ENCODE results near the gene CHRM5. TPM values are rescaled to one million over a fixed set of nuclear protein-coding genes. Genes with fewer than 3 reads are reported as not detected.

CHRM5 gene
- total RNA-seq, 2 donors from 2014 or later, result not detected

- Histone ChIP-seq H3K27me3 (no peaks in the 10 kb centered on the region), H3K9me3 (no peaks in the 10 kb centered on the region), H3K4me1 (no peaks in the 10 kb centered on the region), H3K36me3 (replicated peaks in 1 of 2; ENCODE audit: insufficient read depth in 1 of 2, low read depth in 2 of 2) (no peaks in the 10 kb centered on the region), H3K4me3 (no peak overlapping the region), H3K27ac (no peak overlapping the region)
- DNase-seq (no peak), ATAC-seq (no peak)
- 93 to 96% methylated on average over 1 of the region's 1 CpG for WGBS, 2 donors
- TF ChIP-seq POLR2A (IDR thresholded peaks at IDR 0.05) (no peak), CTCF (IDR thresholded peaks at IDR 0.05) (no peak)
- intact Hi-C loops (cut with DNase I), result no loop called here
Measured at GRCh38 chr15:33982516-33982915, 14.2 kb downstream of the CHRM5 start.

GRCh38 chr15:33985287-33985686 is 17.0 kb downstream of the CHRM5 start:
- H3K9me3 ChIP-seq, result no peaks in the 10 kb centered on the region
- H3K27me3 ChIP-seq, result no peaks in the 10 kb centered on the region
- no peak for ATAC-seq
- intact Hi-C loops (cut with DNase I), result no loop called here
- no peaks in the 10 kb centered on the region for H3K36me3 ChIP-seq (replicated peaks in 1 of 2; ENCODE audit: insufficient read depth in 1 of 2, low read depth in 2 of 2)
- no peak overlapping the region for H3K27ac ChIP-seq
- no peak overlapping the region for H3K4me3 ChIP-seq
- no peak for DNase-seq
- TF ChIP-seq CTCF (IDR thresholded peaks at IDR 0.05) (no peak), POLR2A (IDR thresholded peaks at IDR 0.05) (no peak)
- H3K4me1 ChIP-seq, result no peaks in the 10 kb centered on the region
- 81 to 100% methylated on average over 1 of the region's 1 CpG for WGBS, 2 donors

- Histone ChIP-seq H3K4me1 (no peaks in the 10 kb centered on the region), H3K9me3 (no peaks in the 10 kb centered on the region), H3K4me3 (no peak overlapping the region), H3K27ac (no peak overlapping the region), H3K27me3 (no peaks in the 10 kb centered on the region), H3K36me3 (replicated peaks in 1 of 2; ENCODE audit: insufficient read depth in 1 of 2, low read depth in 2 of 2) (no peaks in the 10 kb centered on the region)
- intact Hi-C loops (cut with DNase I), result no loop called here
- WGBS, 2 donors, result 67% methylated on average over 3 of the region's 3 CpGs
- ATAC-seq (no peak), DNase-seq (no peak)
- TF ChIP-seq CTCF (IDR thresholded peaks at IDR 0.05) (no peak), POLR2A (IDR thresholded peaks at IDR 0.05) (no peak)
Measured at GRCh38 chr15:33985751-33986150, 17.5 kb downstream of the CHRM5 start.

GRCh38 chr15:33987444-33987843 is 19.1 kb downstream of the CHRM5 start:
- ATAC-seq (no peak), DNase-seq (no peak)
- no peaks in the 10 kb centered on the region for H3K27me3 ChIP-seq
- no peaks in the 10 kb centered on the region for H3K36me3 ChIP-seq (replicated peaks in 1 of 2; ENCODE audit: insufficient read depth in 1 of 2, low read depth in 2 of 2)
- intact Hi-C loops (cut with DNase I), result no loop called here
- no peaks in the 10 kb centered on the region for H3K9me3 ChIP-seq
- 95 to 97% methylated on average over 3 of the region's 3 CpGs for WGBS, 2 donors
- H3K4me1 ChIP-seq, result no peaks in the 10 kb centered on the region
- no peak overlapping the region for H3K27ac ChIP-seq
- TF ChIP-seq CTCF (IDR thresholded peaks at IDR 0.05) (no peak), POLR2A (IDR thresholded peaks at IDR 0.05) (no peak)
- H3K4me3 ChIP-seq, result no peak overlapping the region

DNA sequence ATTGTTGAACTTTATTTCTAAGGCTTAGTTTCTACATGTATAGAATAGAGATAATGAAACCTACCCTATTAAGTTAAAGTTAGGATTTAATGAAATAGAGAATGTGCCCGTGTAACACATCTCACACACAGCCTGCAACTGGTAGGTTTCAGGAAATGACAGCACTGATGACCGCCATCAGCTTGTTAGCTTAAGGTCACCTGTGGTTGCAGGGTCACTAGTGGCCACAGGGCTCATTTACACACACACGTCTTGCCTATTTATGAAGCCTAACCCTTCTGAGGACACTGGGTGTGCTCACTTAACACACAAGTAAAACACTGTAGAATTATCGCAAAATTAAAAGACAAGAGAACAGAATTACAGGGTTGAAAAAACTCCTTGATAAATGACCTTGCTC is 20.1 kb downstream of the CHRM5 start:
- H3K27me3 ChIP-seq, result no peaks in the 10 kb centered on the region
- 88 to 89% methylated on average over 4 of the region's 4 CpGs for WGBS, 2 donors
- DNase-seq (no peak), ATAC-seq (no peak)
- H3K36me3 ChIP-seq (replicated peaks in 1 of 2; ENCODE audit: insufficient read depth in 1 of 2, low read depth in 2 of 2), result no peaks in the 10 kb centered on the region
- no peaks in the 10 kb centered on the region for H3K4me1 ChIP-seq
- no peak overlapping the region for H3K4me3 ChIP-seq
- TF ChIP-seq POLR2A (IDR thresholded peaks at IDR 0.05), result no peak
- no peak for TF ChIP-seq CTCF (IDR thresholded peaks at IDR 0.05)
- intact Hi-C loops (cut with DNase I), result no loop called here
- H3K27ac ChIP-seq, result no peak overlapping the region
- H3K9me3 ChIP-seq, result no peaks in the 10 kb centered on the region
